Measurements from ENCODE around the gene LTBP4.
"Not testable (repeated sequence)": the region's sequence is repeated elsewhere in the genome, so short reads cannot be mapped to it uniquely, and the experiment has no call there.

Gene LTBP4

DNA sequence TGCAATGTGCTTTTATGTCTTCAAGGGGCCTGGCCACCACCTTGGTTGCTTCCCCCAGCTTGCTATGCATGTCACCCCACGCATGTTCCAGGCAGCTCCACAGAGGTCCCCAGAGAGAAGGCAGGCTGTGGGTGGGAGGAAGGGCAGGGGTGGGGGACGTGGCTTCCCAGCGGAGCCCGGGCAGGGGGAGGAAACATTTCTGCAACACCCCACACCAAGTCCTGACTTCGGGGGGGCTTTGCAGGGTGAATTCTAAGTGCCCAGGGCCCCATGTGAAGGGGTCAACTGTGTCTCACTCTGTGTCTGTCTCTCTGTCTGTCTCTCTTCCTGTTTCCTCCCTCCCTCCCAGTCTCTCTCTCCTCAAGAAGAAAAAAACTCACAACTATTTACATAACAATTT, 39.6 kb downstream of the LTBP4 start:
- DNase-seq (ENCODE audit: low read depth in 1 of 2, low spot score in 1 of 2): no peak
- in situ Hi-C loops (cut with HindIII; ENCODE audit: low pct_unique_long_range_greater_than_20kb, low sequenced_read_pairs): no loop called here
- TF ChIP-seq JUND (IDR thresholded peaks at IDR 0.05; ENCODE audit: low read depth): no peak

- TF ChIP-seq JUND (IDR thresholded peaks at IDR 0.05; ENCODE audit: low read depth): no peak
- in situ Hi-C loops (cut with HindIII; ENCODE audit: low pct_unique_long_range_greater_than_20kb, low sequenced_read_pairs): no loop called here
- DNase-seq (ENCODE audit: low read depth in 1 of 2, low spot score in 1 of 2): no peak
Observed at GRCh38 chr19:40641281-40641680, 40.1 kb downstream of the LTBP4 start.

DNA sequence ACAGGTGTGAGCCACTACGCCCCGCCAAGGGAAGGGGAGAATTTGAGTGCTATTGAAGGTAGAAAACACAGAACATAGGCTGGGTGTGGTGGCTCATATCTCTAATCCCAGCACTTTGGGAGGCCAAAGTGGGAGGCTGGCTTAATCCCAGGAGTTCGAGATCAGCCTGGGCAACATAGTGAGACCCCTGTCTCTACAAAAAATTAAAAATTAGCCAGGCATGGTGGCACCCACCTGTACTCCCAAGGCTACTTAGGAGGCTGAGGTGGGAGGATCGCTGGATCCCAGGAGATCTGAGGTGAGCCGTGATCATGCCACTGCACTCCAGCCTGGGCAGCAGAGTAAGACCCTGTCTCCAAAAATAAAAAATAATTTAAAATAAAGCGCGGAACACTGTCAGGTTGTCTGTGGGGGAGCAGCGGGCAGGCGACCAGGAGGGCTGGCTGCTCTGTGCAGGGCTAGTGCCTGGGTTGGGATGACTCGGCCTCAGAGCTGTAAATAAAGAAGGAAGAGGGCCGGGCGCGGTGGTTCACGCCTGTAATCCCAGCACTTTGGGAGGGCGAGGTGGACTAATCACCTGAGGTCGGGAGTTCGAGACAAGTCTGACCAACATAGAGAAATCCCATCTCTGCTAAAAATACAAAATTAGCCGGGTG, 41.0 kb downstream of the LTBP4 start:
- no peak for DNase-seq (ENCODE audit: low read depth in 1 of 2, low spot score in 1 of 2)
- in situ Hi-C loops (cut with HindIII; ENCODE audit: low pct_unique_long_range_greater_than_20kb, low sequenced_read_pairs): no loop called here
- TF ChIP-seq JUND (IDR thresholded peaks at IDR 0.05; ENCODE audit: low read depth): no peak

- in situ Hi-C loops (cut with HindIII; ENCODE audit: low pct_unique_long_range_greater_than_20kb, low sequenced_read_pairs): no loop called here
- TF ChIP-seq JUND (IDR thresholded peaks at IDR 0.05; ENCODE audit: low read depth): no peak
- DNase-seq (ENCODE audit: low read depth in 1 of 2, low spot score in 1 of 2): no peak
Observed at GRCh38 chr19:40642757-40643305, 41.7 kb downstream of the LTBP4 start.

DNA sequence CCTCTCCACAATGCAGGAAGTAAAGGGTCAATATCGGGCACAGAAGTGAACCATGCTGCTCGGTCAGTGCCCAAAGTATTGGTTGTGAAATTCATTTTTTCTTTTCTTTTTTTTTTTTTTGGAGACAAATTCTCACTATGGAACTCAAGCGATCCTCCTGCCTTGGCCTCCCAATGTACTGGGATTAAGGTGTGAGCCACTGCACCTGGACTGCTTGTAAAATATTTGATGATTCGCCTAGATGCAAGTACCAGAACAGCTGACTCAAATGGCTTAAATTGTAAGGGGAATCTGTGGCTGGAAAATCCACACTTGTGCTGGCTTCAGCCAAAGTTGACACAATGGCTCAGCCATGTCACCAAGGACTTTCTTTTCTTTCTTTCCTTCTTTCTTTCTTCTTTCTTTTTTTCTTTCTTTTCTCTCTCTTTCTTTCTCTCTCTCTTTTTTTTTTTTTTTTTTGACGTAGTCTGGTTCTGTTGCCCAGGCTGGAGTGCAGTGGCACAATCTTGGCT, 45.6 kb downstream of the LTBP4 start:
- in situ Hi-C loops (cut with HindIII; ENCODE audit: low pct_unique_long_range_greater_than_20kb, low sequenced_read_pairs): no loop called here
- DNase-seq (ENCODE audit: low read depth in 1 of 2, low spot score in 1 of 2): no peak
- TF ChIP-seq JUND (IDR thresholded peaks at IDR 0.05; ENCODE audit: low read depth): no peak

- DNase-seq (ENCODE audit: low read depth in 1 of 2, low spot score in 1 of 2): peak in 1 of 2 experiments; percentile 45
- in situ Hi-C loops (cut with HindIII; ENCODE audit: low pct_unique_long_range_greater_than_20kb, low sequenced_read_pairs): not testable (repeated sequence)
Observed at GRCh38 chr19:40649903-40650675, 48.9 kb downstream of the LTBP4 start.

DNA sequence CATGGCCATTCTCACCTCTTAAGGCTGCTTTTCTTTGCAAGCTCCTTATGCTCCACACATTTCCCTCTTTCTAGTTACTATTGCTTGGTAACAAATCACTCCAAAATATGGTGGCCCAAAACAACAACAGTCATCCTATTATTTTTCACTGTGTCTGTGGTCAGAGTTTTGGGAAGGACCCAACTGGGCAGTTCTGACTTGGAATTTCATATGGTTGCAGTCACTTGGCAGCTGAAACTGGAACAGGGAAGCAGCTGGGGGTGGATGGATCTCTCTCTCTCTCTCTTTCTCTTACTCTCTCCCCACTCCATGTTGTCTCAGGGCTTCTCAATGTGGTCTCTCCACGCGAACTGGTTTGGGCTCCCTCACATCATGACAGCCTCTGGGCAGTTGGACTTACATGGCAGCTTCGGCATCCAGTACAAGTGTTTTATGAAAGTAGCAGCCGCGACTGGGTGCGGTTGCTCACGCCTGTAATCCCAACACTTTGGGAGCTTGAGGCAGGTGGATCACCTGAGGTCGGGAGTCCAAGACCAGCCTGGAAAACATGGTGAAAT, 49.7 kb downstream of the LTBP4 start:
- in situ Hi-C loops (cut with HindIII; ENCODE audit: low pct_unique_long_range_greater_than_20kb, low sequenced_read_pairs): no loop called here
- no peak for DNase-seq (ENCODE audit: low read depth in 1 of 2, low spot score in 1 of 2)
- no peak for TF ChIP-seq JUND (IDR thresholded peaks at IDR 0.05; ENCODE audit: low read depth)

- in situ Hi-C loops (cut with HindIII; ENCODE audit: low pct_unique_long_range_greater_than_20kb, low sequenced_read_pairs); DNase-seq (ENCODE audit: low read depth in 1 of 2, low spot score in 1 of 2): not testable (repeated sequence)
Observed at GRCh38 chr19:40652303-40652702, 51.1 kb downstream of the LTBP4 start.

GRCh38 chr19:40655684-40656083, 54.5 kb downstream of the LTBP4 start:
- in situ Hi-C loops (cut with HindIII; ENCODE audit: low pct_unique_long_range_greater_than_20kb, low sequenced_read_pairs); DNase-seq (ENCODE audit: low read depth in 1 of 2, low spot score in 1 of 2): not testable (repeated sequence)

DNA sequence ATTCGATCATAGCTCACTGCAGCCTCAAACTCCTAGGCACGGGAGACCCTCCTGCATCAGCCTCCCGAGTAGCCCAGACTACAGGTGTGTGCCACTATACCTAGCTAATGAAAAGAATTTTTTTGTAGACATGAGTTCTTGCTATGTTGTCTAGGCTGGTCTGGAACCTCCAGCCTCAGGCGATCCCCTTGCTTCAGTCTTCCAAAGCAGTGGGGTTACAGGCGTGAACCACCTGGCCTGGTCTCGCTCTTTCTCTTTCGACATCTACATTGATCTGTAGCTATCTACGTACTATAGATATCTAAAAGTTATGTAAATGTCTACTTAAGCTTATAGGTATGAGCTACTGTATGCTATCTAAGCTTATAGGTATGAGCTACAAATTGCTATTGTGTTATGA, 56.9 kb downstream of the LTBP4 start:
- DNase-seq (ENCODE audit: low read depth in 1 of 2, low spot score in 1 of 2): no peak
- TF ChIP-seq JUND (IDR thresholded peaks at IDR 0.05; ENCODE audit: low read depth): no peak
- in situ Hi-C loops (cut with HindIII; ENCODE audit: low pct_unique_long_range_greater_than_20kb, low sequenced_read_pairs): no loop called here

GRCh38 chr19:40659116-40659515, 57.9 kb downstream of the LTBP4 start:
- DNase-seq (ENCODE audit: low read depth in 1 of 2, low spot score in 1 of 2): no peak
- TF ChIP-seq JUND (IDR thresholded peaks at IDR 0.05; ENCODE audit: low read depth): no peak
- in situ Hi-C loops (cut with HindIII; ENCODE audit: low pct_unique_long_range_greater_than_20kb, low sequenced_read_pairs): no loop called here

GRCh38 chr19:40659566-40659965, 58.4 kb downstream of the LTBP4 start:
- no peak for DNase-seq (ENCODE audit: low read depth in 1 of 2, low spot score in 1 of 2)
- in situ Hi-C loops (cut with HindIII; ENCODE audit: low pct_unique_long_range_greater_than_20kb, low sequenced_read_pairs): no loop called here

DNA sequence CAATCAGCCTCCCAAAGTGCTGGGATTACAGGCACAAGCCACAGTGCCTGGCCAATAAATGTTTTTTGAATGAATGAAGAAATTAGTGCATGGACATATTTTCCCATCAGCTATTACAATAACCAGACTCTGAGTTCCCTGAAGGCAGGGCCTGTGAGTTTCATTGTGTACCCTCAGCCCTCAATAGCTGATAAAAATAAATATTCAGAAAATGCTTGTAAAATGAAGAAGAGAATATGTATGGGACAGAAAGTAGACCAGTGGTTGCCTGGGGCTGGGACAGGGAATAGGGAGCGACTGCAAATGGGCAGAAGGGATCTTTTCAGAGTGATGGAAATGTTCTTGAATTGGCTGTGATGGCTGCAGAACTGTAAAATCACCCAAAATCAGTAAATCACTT, 60.4 kb downstream of the LTBP4 start:
- in situ Hi-C loops (cut with HindIII; ENCODE audit: low pct_unique_long_range_greater_than_20kb, low sequenced_read_pairs): no loop called here
- TF ChIP-seq JUND (IDR thresholded peaks at IDR 0.05; ENCODE audit: low read depth): no peak
- DNase-seq (ENCODE audit: low read depth in 1 of 2, low spot score in 1 of 2): no peak

More at GRCh38 chr19:40659566-40659965, 58.4 kb downstream of the LTBP4 start:
- TF ChIP-seq JUND (IDR thresholded peaks at IDR 0.05; ENCODE audit: low read depth): no peak

Measured in T47D (cell line).